GM21515 (cell line): Measurements from ENCODE around the gene CD69.
"Not testable (repeated sequence)": the region's sequence is repeated elsewhere in the genome, so short reads cannot be mapped to it uniquely, and the experiment has no call there.

Experiments
- ATAC-seq: cut with Tn5 transposase; IDR thresholded peaks from one replicate; pipeline ENCODE4 v1.9.1; 2021; ENCODE audit not compliant: unreplicated experiment

The CD69 gene

GRCh38 chr12:9751204-9752144 is 9.2 kb downstream of the CD69 start:
- ATAC-seq, result no peak

- peak; percentile 74 for ATAC-seq
Observed at GRCh38 chr12:9750276-9751203, 10.2 kb downstream of the CD69 start.

- no peak for ATAC-seq
Observed at GRCh38 chr12:9749640-9750039, 11.1 kb downstream of the CD69 start.

GRCh38 chr12:9745199-9745598 is 15.5 kb downstream of the CD69 start:
- no peak for ATAC-seq

- ATAC-seq, result no peak
Observed at GRCh38 chr12:9742661-9743060, 18.0 kb downstream of the CD69 start.

GRCh38 chr12:9741726-9742125 is 19.0 kb downstream of the CD69 start:
- ATAC-seq, result peak; percentile 89

- ATAC-seq, result no peak
Observed at GRCh38 chr12:9740106-9740750, 20.5 kb downstream of the CD69 start.

- not testable (repeated sequence) for ATAC-seq
Observed at GRCh38 chr12:9739404-9740105, 21.1 kb downstream of the CD69 start.

- not testable (repeated sequence) for ATAC-seq
Observed at GRCh38 chr12:9738905-9739304, 21.8 kb downstream of the CD69 start.

- ATAC-seq, result no peak
Observed at GRCh38 chr12:9736936-9737705, 23.6 kb downstream of the CD69 start.

- ATAC-seq, result no peak
Observed at GRCh38 chr12:9735601-9736000, 25.1 kb downstream of the CD69 start.

- peak; percentile 41 for ATAC-seq
Observed at GRCh38 chr12:9732921-9733461, 27.7 kb downstream of the CD69 start, which contains the start of gene CLECL1. CLECL1 (minus strand) TSS chr12:9733097.

- no peak for ATAC-seq
Observed at GRCh38 chr12:9731797-9732196, 28.9 kb downstream of the CD69 start.

GRCh38 chr12:9731393-9731792 is 29.3 kb downstream of the CD69 start:
- no peak for ATAC-seq

GRCh38 chr12:9730591-9730990 is 30.1 kb downstream of the CD69 start:
- no peak for ATAC-seq

- no peak for ATAC-seq
Observed at GRCh38 chr12:9730011-9730410, 30.7 kb downstream of the CD69 start.

GRCh38 chr12:9729082-9729481 is 31.6 kb downstream of the CD69 start:
- no peak for ATAC-seq

- ATAC-seq, result no peak
Observed at GRCh38 chr12:9727813-9728212, 32.9 kb downstream of the CD69 start.

GRCh38 chr12:9725213-9725870 is 35.4 kb downstream of the CD69 start:
- no peak for ATAC-seq
